Mucosa of descending colon (tissue), 3 donors: ENCODE data around the gene IMPA2. TPM values are rescaled to one million over a fixed set of nuclear protein-coding genes. Genes with fewer than 3 reads are reported as not detected.
"Not testable (repeated sequence)": the region's sequence is repeated elsewhere in the genome, so short reads cannot be mapped to it uniquely, and the experiment has no call there.

Source experiments
- ATAC-seq: fragments of 200-7000 bp; cut with Tn5 transposase; one replicate; pipeline ENCODE4 v1.9.1; 2020; ENCODE audit warnings: mild to moderate bottlenecking, moderate library complexity
- DNase-seq, 3 donors: peaks; one replicate each; pipeline ENCODE4 v3.0.0-alpha.2; 2020
- H3K36me3 ChIP-seq: fragments of 200-600 bp; one replicate; pipeline ENCODE4 v1.8.0; 2021; ENCODE audit warnings: low read depth, mild to moderate bottlenecking
- H3K4me1 ChIP-seq: fragments of 200-600 bp; one replicate; pipeline ENCODE4 v1.8.0; 2021; ENCODE audit warnings: low read depth, mild to moderate bottlenecking
- H3K4me3 ChIP-seq: fragments of 200-600 bp; one replicate; pipeline ENCODE4 v1.8.0; 2021; ENCODE audit warnings: mild to moderate bottlenecking
- H3K9me3 ChIP-seq: fragments of 200-600 bp; one replicate; pipeline ENCODE4 v1.8.0; 2021; ENCODE audit warnings: mild to moderate bottlenecking
- intact Hi-C, 2 donors: fragments of 100-400 bp; cut with DNase I in 1 of 2; cut with micrococcal nuclease in 1 of 2; formaldehyde crosslinking; loops; one replicate each; pipeline versions ENCODE4 v1.11.0 to v1.11.1; 2022; cut with DNase I, micrococcal nuclease
- total RNA-seq, 3 donors: library from RNA; stranded (reverse); fragmentation: NEBNext Ultra II Directional in 2 of 3; extraction: Animal tissue kit (Norgen Biotek cat#: 25700) in 2 of 3; gene quantifications; one replicate each; pipeline versions ENCODE4 v1.2.1 to v1.2.4, GENCODE V29; 2021 to 2023
- TF ChIP-seq, protein P1 (sequence below): fragments of 200-600 bp; IDR thresholded peaks from one replicate; pipeline ENCODE4 v1.8.0; 2022; ENCODE audit warnings: antibody characterized with exemption, mild to moderate bottlenecking
- donor health status: DM: no; HTN: no; CAD: no; lungs with moderate emphysema.
- donor health status: DM: no; HTN: no; CAD: no.
- donor health status: DM: no; HTN: yes; CAD: no.

The IMPA2 gene
- total RNA-seq, 3 donors from 2014 or later: 58.0 to 152 (median 117) TPM

DNA sequence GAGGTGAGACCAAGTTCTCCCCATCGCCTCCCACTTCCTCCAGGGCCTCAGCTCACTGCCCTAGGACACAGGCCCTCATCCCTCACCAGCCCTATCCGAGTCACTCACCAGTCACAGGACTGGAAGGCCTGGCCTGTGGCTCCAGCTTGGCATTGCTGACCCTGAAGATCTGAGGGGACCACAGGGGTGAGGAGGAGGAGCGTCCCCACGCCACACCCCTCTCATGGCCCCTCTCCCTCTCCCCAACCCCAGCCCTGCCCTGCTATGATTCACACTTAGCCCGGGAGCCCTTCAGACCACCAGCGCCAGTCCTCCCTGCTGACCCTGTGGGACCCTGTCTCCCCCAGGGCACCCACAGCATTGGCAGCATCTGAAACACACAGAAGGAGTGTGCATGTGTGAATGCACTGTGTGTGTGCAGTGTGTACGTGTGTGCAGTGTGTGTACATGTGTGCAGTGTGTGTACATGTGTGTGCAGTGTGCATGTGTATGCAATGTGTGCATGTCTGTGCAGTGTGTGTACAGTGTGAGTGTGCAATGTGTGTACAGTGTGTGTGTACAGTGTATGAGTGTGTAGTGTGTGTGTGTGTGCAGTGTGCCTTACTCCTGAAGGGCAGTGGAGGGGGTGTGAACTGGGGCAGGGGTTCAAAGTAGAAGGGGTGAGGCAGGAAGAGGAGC, 82.9 kb downstream of the IMPA2 start:
- H3K4me1 ChIP-seq: no peaks in the 10 kb centered on the region
- intact Hi-C loops: no loop called here
- H3K36me3 ChIP-seq: no peaks in the 10 kb centered on the region
- TF ChIP-seq, protein P1, sequence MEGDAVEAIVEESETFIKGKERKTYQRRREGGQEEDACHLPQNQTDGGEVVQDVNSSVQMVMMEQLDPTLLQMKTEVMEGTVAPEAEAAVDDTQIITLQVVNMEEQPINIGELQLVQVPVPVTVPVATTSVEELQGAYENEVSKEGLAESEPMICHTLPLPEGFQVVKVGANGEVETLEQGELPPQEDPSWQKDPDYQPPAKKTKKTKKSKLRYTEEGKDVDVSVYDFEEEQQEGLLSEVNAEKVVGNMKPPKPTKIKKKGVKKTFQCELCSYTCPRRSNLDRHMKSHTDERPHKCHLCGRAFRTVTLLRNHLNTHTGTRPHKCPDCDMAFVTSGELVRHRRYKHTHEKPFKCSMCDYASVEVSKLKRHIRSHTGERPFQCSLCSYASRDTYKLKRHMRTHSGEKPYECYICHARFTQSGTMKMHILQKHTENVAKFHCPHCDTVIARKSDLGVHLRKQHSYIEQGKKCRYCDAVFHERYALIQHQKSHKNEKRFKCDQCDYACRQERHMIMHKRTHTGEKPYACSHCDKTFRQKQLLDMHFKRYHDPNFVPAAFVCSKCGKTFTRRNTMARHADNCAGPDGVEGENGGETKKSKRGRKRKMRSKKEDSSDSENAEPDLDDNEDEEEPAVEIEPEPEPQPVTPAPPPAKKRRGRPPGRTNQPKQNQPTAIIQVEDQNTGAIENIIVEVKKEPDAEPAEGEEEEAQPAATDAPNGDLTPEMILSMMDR: no peak
- no peak overlapping the region for H3K4me3 ChIP-seq
- H3K9me3 ChIP-seq: no peaks in the 10 kb centered on the region
- peak; percentile 30 for ATAC-seq
- no peak for DNase-seq

DNA sequence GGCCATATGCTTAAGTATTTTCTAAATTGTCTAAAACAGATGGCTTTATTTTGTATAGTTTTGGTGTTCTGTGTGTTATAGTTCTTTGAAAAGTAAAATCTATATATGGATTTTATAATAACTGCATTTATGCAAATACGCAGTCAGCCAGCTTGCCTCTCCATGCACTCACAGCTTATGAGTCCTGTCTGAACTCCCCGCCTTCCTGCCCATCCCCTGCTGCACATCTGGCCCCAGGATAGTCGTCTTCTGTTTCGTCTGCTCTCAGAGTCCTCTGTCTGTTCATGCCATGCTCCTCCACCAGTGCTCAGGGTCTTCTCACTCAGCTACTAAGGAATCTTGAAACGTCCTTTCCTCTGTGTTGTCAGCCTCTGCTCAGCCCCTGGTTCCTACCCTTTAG, 84.1 kb downstream of the IMPA2 start:
- Histone ChIP-seq H3K36me3 (no peaks in the 10 kb centered on the region), H3K4me3 (no peak overlapping the region), H3K9me3 (no peaks in the 10 kb centered on the region), H3K4me1 (no peaks in the 10 kb centered on the region)
- TF ChIP-seq, protein P1: no peak
- no peak for ATAC-seq
- intact Hi-C loops: no loop called here
- DNase-seq: no peak

DNA sequence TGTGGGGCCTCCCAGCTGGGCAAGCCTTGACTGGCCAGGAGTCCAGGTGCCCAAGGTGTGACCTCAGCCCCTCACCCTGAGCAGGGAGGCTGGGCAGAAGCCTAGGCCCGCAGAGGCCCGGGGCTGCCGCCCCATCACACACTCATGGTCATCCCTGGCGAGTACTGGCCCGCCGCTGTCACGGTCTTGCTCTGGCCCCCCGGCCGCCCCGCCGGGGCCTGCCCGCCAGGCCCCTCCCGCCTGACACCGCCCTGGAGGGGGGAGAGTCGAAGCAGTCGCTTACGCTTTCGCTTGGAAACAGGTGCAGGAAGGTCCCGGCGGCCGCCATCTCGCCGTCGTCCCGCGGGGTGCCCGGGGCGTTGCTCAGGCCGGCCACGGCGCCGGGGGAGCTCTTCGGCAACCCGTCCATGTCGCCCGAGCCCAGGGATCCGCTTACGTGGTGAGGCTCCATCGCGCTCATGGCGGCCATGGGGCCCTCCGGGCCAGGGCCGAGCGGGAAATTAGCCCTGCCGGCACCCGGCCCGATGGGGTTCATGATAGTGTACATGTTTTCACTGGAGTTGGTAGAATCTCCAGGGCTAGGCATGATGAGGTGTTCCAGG, 85.7 kb downstream of the IMPA2 start:
- intact Hi-C loops: no loop called here
- DNase-seq: peak in 1 of 3 donors; percentile 38
- Histone ChIP-seq H3K4me1 (no peaks in the 10 kb centered on the region), H3K36me3 (no peaks in the 10 kb centered on the region), H3K9me3 (no peaks in the 10 kb centered on the region), H3K4me3 (no peak overlapping the region)
- TF ChIP-seq, protein P1: no peak
- no peak for ATAC-seq

DNA sequence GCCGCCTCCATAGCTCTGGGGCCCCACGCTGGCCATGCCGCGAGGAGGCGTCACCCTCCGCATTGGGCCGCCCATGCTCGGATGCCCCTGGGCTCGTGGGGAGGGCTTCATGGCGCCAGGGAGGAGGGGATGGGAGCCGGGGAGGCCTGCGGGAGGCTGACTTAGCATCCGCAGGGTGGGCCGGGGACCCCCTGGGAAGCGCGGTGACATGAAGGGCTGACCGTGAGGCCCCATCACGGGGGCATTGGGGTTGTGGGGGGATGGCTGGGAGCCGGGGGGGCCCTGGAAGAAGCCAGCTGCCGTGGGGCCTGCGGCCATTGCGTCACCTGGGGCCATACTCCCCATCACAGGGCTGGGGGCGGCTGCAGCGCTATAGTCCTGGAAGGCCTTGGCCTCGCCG, 86.4 kb downstream of the IMPA2 start:
- Histone ChIP-seq H3K9me3 (no peaks in the 10 kb centered on the region), H3K36me3 (no peaks in the 10 kb centered on the region), H3K4me1 (no peaks in the 10 kb centered on the region), H3K4me3 (no peak overlapping the region)
- ATAC-seq (no peak), DNase-seq (peak in 1 of 3 donors; percentile 40)
- TF ChIP-seq, protein P1: no peak
- intact Hi-C loops: no loop called here

DNA sequence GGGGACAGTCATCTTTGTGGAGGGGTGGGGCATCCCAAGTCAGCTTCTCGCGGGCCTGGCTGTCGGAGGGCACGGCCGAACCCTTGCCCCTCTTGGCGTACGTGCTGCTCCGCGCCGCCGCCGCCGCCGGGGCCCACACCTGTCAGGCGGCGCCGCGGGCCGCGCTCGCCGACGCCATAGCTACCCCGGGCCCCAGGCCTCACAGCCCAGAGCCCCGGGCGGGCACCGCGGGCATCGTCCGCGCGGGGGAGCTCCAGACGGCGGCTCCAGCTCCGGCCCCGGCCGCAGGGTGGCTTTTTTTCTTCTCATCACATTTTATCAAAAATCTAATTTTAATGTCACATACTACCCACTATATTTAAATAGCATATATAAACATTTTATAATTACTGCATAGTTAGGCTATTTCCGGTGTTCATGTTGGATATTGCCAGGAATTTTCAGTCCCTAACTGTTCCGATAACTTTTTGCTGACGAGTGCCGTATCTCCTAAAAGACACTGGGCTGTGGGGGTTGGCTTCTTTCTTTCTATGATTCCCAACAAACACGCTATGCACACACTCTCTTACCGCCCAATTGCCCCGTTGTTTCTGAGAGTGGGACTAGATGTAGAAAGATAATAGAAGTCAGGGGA, 87.1 kb downstream of the IMPA2 start:
- intact Hi-C loops, H3K9me3 ChIP-seq, H3K4me3 ChIP-seq, H3K36me3 ChIP-seq, H3K4me1 ChIP-seq: not testable (repeated sequence)
- ATAC-seq (peak; percentile 48), DNase-seq (peak in 1 of 3 donors; percentile 32)

DNA sequence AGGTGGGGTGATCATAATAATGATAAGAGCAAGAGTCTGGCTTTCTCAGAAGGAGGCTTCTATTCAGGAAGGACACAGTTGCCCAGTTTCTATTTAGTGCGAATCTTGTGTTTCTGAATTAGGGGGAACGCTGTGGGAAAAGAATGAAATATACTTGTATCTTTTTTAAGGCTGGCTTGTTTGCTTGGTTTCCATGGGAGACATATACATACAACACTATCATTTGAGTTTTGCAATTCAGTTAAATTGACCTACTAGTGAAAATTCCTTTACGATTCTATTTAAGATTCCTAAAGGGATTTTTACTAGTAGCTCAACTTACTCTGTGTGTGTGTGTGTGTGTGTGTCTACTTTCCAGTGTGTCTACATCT, 87.6 kb downstream of the IMPA2 start:
- Histone ChIP-seq H3K4me3 (no peak overlapping the region), H3K4me1 (no peaks in the 10 kb centered on the region), H3K9me3 (no peaks in the 10 kb centered on the region), H3K36me3 (no peaks in the 10 kb centered on the region)
- DNase-seq (no peak), ATAC-seq (no peak)
- intact Hi-C loops: no loop called here
- TF ChIP-seq, protein P1: no peak

DNA sequence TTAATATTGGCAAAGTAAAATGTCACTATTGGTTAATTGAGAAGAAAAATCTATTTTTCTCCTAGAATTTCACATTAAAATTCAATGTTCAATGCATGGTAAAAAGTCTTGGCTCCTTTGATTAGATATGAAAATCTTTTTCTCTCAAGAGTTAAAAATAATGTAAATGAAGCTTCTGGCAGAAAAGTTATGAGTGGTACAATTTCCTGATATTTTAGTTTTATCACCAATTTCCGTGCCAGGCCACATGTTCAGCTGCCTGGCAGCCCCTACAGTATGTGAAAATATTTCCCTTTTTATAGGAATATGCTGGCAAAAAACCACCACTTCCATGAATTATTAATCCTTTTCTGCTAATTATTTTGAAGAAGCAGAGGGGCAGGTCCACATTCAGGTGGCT, 89.8 kb downstream of the IMPA2 start:
- intact Hi-C loops, DNase-seq, H3K36me3 ChIP-seq, H3K4me1 ChIP-seq, H3K4me3 ChIP-seq, ATAC-seq, H3K9me3 ChIP-seq: not testable (repeated sequence)
